ENCODE results near the gene OR1B1. TPM values are rescaled to one million over a fixed set of nuclear protein-coding genes. Genes with fewer than 3 reads are reported as not detected.

Gene OR1B1
- total RNA-seq, 1 donor from 2014 or later, result not detected

DNA sequence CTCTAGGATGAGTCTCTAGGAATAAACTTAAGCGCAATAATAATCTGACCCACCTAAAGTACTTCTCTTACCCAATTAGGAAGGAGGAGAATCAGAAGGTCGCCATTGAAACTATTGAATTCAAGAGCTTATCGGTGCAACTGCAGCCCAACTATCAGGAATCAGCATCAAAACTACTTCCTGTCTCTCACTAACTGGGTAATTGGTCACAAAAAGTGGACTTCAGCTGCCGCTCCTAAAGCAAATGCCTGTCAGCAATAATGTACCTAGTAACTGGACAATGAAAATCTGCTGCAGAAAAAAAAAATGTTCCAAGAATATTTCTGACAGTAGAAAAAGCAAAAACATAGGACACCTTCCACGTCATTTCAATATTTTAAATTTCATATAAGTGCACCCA is 77.6 kb downstream of the OR1B1 start:
- TF ChIP-seq, protein P1, sequence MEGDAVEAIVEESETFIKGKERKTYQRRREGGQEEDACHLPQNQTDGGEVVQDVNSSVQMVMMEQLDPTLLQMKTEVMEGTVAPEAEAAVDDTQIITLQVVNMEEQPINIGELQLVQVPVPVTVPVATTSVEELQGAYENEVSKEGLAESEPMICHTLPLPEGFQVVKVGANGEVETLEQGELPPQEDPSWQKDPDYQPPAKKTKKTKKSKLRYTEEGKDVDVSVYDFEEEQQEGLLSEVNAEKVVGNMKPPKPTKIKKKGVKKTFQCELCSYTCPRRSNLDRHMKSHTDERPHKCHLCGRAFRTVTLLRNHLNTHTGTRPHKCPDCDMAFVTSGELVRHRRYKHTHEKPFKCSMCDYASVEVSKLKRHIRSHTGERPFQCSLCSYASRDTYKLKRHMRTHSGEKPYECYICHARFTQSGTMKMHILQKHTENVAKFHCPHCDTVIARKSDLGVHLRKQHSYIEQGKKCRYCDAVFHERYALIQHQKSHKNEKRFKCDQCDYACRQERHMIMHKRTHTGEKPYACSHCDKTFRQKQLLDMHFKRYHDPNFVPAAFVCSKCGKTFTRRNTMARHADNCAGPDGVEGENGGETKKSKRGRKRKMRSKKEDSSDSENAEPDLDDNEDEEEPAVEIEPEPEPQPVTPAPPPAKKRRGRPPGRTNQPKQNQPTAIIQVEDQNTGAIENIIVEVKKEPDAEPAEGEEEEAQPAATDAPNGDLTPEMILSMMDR (conservative IDR thresholded peaks at IDR 0.05; ENCODE audit: low read depth, low read length), result no peak
- H3K4me3 ChIP-seq (ENCODE audit: low read depth, low read length), result no peak overlapping the region
- DNase-seq (ENCODE audit: low read depth), result no peak

Other genes with a start within 250 kb of the OR1B1 start
- not detected in 2 replicates for gene OR1J1, start 179.7 kb downstream of the OR1B1 start, total RNA-seq
- not detected in 2 replicates for gene OR1J2, start 146.8 kb downstream of the OR1B1 start, total RNA-seq
- gene OR1J4, start 138.5 kb downstream of the OR1B1 start, total RNA-seq, result not detected in 2 replicates
- gene OR1N1, start 130.3 kb downstream of the OR1B1 start, total RNA-seq, result not detected in 2 replicates
- gene OR1N2, start 104.5 kb downstream of the OR1B1 start, total RNA-seq, result not detected in 2 replicates
- not detected in 2 replicates for gene OR1L8, start 74.2 kb downstream of the OR1B1 start, total RNA-seq
- not detected in 2 replicates for gene OR1Q1, start 42.9 kb downstream of the OR1B1 start, total RNA-seq
- not detected in 2 replicates for gene OR1L1, start 4.1 kb upstream of the OR1B1 start, total RNA-seq
- gene OR1L3, start 17.5 kb upstream of the OR1B1 start, total RNA-seq, result not detected in 2 replicates
- not detected in 2 replicates for gene OR1L4, start 66.4 kb upstream of the OR1B1 start, total RNA-seq
- gene OR1L6, start 84.7 kb upstream of the OR1B1 start, total RNA-seq, result not detected in 2 replicates
- not detected in 2 replicates for gene OR5C1, start 131.3 kb upstream of the OR1B1 start, total RNA-seq
- not detected in 2 replicates for gene OR1K1, start 142.5 kb upstream of the OR1B1 start, total RNA-seq
- 19.3 and 20.5 TPM in 2 replicates for gene PDCL, start 171.0 kb upstream of the OR1B1 start, total RNA-seq
- 26.1 and 35.2 TPM in 2 replicates for gene RC3H2, start 247.7 kb upstream of the OR1B1 start, total RNA-seq